NCI-H1436 (cell line): ENCODE data around the gene NLRX1.
"Not testable (repeated sequence)": the region's sequence is repeated elsewhere in the genome, so short reads cannot be mapped to it uniquely, and the experiment has no call there.

Source experiments
- DNase-seq: peaks from one replicate; lab custom pipeline; 2025; lab: John Stamatoyannopoulos, UW

The NLRX1 gene

GRCh38 chr11:119153049-119153818 is 15.3 kb upstream of the NLRX1 start:
- DNase-seq: no peak

GRCh38 chr11:119154178-119154577 is 14.3 kb upstream of the NLRX1 start:
- DNase-seq: no peak

- DNase-seq: no peak
Measured at GRCh38 chr11:119155733-119156492, 12.6 kb upstream of the NLRX1 start.

GRCh38 chr11:119156496-119156895 is 12.0 kb upstream of the NLRX1 start:
- DNase-seq: no peak

GRCh38 chr11:119157063-119157462 is 11.5 kb upstream of the NLRX1 start:
- DNase-seq: no peak

GRCh38 chr11:119158467-119158866 is 10.1 kb upstream of the NLRX1 start:
- no peak for DNase-seq

GRCh38 chr11:119160151-119160550 is 8.4 kb upstream of the NLRX1 start:
- no peak for DNase-seq

GRCh38 chr11:119161871-119162270 is 6.7 kb upstream of the NLRX1 start:
- no peak for DNase-seq

- no peak for DNase-seq
Measured at GRCh38 chr11:119166368-119167076, 2.0 kb upstream of the NLRX1 start.

- DNase-seq: not testable (repeated sequence)
Measured at GRCh38 chr11:119167077-119167458, 1.5 kb upstream of the NLRX1 start.

- DNase-seq: no peak
Measured at GRCh38 chr11:119167933-119168332, 592 bp upstream of the NLRX1 start.

- no peak for DNase-seq
Measured at GRCh38 chr11:119169282-119169719, 776 bp downstream of the NLRX1 start.

- no peak for DNase-seq
Measured at GRCh38 chr11:119172513-119172912, 4.0 kb downstream of the NLRX1 start.

GRCh38 chr11:119173453-119173852 is 4.9 kb downstream of the NLRX1 start:
- no peak for DNase-seq

- DNase-seq: peak; percentile 59
Measured at GRCh38 chr11:119175493-119176077, 7.1 kb downstream of the NLRX1 start.

- no peak for DNase-seq
Measured at GRCh38 chr11:119178166-119178680, 9.7 kb downstream of the NLRX1 start.

GRCh38 chr11:119179342-119179741 is 10.8 kb downstream of the NLRX1 start:
- DNase-seq: no peak

- no peak for DNase-seq
Measured at GRCh38 chr11:119179983-119180382, 11.5 kb downstream of the NLRX1 start.

- no peak for DNase-seq
Measured at GRCh38 chr11:119180729-119181676, 12.5 kb downstream of the NLRX1 start.

- no peak for DNase-seq
Measured at GRCh38 chr11:119181677-119182412, 13.3 kb downstream of the NLRX1 start.
